ENCODE data around the gene GSK3B.

The GSK3B gene

GRCh38 chr3:119825820-119826219 lies 268.4 kb downstream of the GSK3B start:
- Histone ChIP-seq H4K20me1 (ENCODE audit: insufficient read depth, low read length) (no peaks in the 10 kb centered on the region), H3K9ac (ENCODE audit: low read length) (no peak overlapping the region), H3K36me3 (replicated peaks; ENCODE audit: insufficient read depth, low read length) (no peaks in the 10 kb centered on the region), H3F3A (ENCODE audit: insufficient read depth, low read length) (no peaks in the 10 kb centered on the region), H3K27ac (ENCODE audit: low read length) (no peak overlapping the region), H2AFZ (ENCODE audit: low read length) (no peak overlapping the region), H3K4me2 (ENCODE audit: low read depth, low read length) (no peak overlapping the region), H3K4me1 (ENCODE audit: low read length) (no peaks in the 10 kb centered on the region), H3K9me2 (replicated peaks; ENCODE audit: insufficient read depth, low read length) (no peaks in the 10 kb centered on the region), H3K9me3 (replicated peaks; ENCODE audit: insufficient read depth, low read length) (no peaks in the 10 kb centered on the region), H3K79me2 (ENCODE audit: low read length) (no peaks in the 10 kb centered on the region), H3K27me3 (replicated peaks; ENCODE audit: insufficient read depth, low read length) (no peaks in the 10 kb centered on the region), H3K4me3 (ENCODE audit: low read length) (no peak overlapping the region)
- TF ChIP-seq EZH2 (optimal IDR thresholded peaks at IDR 0.05; ENCODE audit: low read depth, low read length), result no peak
- TF ChIP-seq CTCF (IDR thresholded peaks at IDR 0.05; ENCODE audit: low read length), result no peak
- no peak for TF ChIP-seq EZH2phosphoT487 (IDR thresholded peaks at IDR 0.05; ENCODE audit: low read length)
- DNase-seq, result no peak

- no peak for TF ChIP-seq EZH2 (optimal IDR thresholded peaks at IDR 0.05; ENCODE audit: low read depth, low read length)
- TF ChIP-seq CTCF (IDR thresholded peaks at IDR 0.05; ENCODE audit: low read length), result no peak
- TF ChIP-seq EZH2phosphoT487 (IDR thresholded peaks at IDR 0.05; ENCODE audit: low read length), result no peak
- H3K9me3 ChIP-seq (replicated peaks; ENCODE audit: insufficient read depth, low read length), result no peaks in the 10 kb centered on the region
- no peak overlapping the region for H2AFZ ChIP-seq (ENCODE audit: low read length)
- no peaks in the 10 kb centered on the region for H3F3A ChIP-seq (ENCODE audit: insufficient read depth, low read length)
- no peak overlapping the region for H3K27ac ChIP-seq (ENCODE audit: low read length)
- no peaks in the 10 kb centered on the region for H3K79me2 ChIP-seq (ENCODE audit: low read length)
- no peak overlapping the region for H3K4me3 ChIP-seq (ENCODE audit: low read length)
- no peaks in the 10 kb centered on the region for H3K36me3 ChIP-seq (replicated peaks; ENCODE audit: insufficient read depth, low read length)
- DNase-seq, result no peak
- H3K4me2 ChIP-seq (ENCODE audit: low read depth, low read length), result no peak overlapping the region
- no peaks in the 10 kb centered on the region for H3K27me3 ChIP-seq (replicated peaks; ENCODE audit: insufficient read depth, low read length)
- H3K4me1 ChIP-seq (ENCODE audit: low read length), result no peaks in the 10 kb centered on the region
- H4K20me1 ChIP-seq (ENCODE audit: insufficient read depth, low read length), result no peaks in the 10 kb centered on the region
- no peaks in the 10 kb centered on the region for H3K9me2 ChIP-seq (replicated peaks; ENCODE audit: insufficient read depth, low read length)
- H3K9ac ChIP-seq (ENCODE audit: low read length), result no peak overlapping the region
These were observed 274.4 kb downstream of the GSK3B start for GRCh38 chr3:119819806-119820205.

GRCh38 chr3:119818937-119819336 lies 275.3 kb downstream of the GSK3B start:
- Histone ChIP-seq H3F3A (ENCODE audit: insufficient read depth, low read length) (no peaks in the 10 kb centered on the region), H3K9me2 (replicated peaks; ENCODE audit: insufficient read depth, low read length) (no peaks in the 10 kb centered on the region), H3K27ac (ENCODE audit: low read length) (no peak overlapping the region), H3K9me3 (replicated peaks; ENCODE audit: insufficient read depth, low read length) (no peaks in the 10 kb centered on the region), H2AFZ (ENCODE audit: low read length) (no peak overlapping the region), H3K4me3 (ENCODE audit: low read length) (no peak overlapping the region), H3K36me3 (replicated peaks; ENCODE audit: insufficient read depth, low read length) (no peaks in the 10 kb centered on the region), H3K4me1 (ENCODE audit: low read length) (no peaks in the 10 kb centered on the region), H3K79me2 (ENCODE audit: low read length) (no peaks in the 10 kb centered on the region), H4K20me1 (ENCODE audit: insufficient read depth, low read length) (no peaks in the 10 kb centered on the region), H3K9ac (ENCODE audit: low read length) (no peak overlapping the region), H3K4me2 (ENCODE audit: low read depth, low read length) (no peak overlapping the region), H3K27me3 (replicated peaks; ENCODE audit: insufficient read depth, low read length) (no peaks in the 10 kb centered on the region)
- TF ChIP-seq EZH2 (optimal IDR thresholded peaks at IDR 0.05; ENCODE audit: low read depth, low read length) (no peak), CTCF (IDR thresholded peaks at IDR 0.05; ENCODE audit: low read length) (no peak), EZH2phosphoT487 (IDR thresholded peaks at IDR 0.05; ENCODE audit: low read length) (no peak)
- no peak for DNase-seq
